CD4-positive, alpha-beta T cell treated with Interleukin-2 at 100 ng/mL for 4 hours (primary cell): ENCODE data around the gene LMX1A.

ENCODE experiments used
- DNase-seq: peaks from one replicate; pipeline ENCODE4 v3.0.0-alpha.2; 2020; ENCODE audit warnings: low spot score

Gene LMX1A

DNA sequence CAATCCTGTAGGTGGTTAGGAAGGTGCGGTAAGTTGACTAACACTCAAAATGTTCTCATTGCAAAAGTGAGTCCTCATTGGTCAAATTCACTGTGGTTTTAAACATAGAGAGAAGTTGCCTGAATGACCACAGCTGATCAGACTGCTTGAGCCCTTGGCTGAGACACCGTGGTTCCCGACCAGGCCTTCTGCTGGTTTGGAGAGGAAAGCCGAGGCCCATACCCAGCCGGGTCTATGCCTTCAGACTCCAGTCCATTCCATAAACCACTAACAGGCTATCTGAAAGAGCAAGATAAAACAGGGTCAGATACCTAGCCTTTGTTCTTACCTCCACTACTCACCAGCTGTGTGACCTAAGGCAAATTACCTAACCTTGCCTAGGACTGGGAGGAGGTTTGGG is 133.9 kb downstream of the LMX1A start:
- no peak for DNase-seq

GRCh38 chr1:165218731-165219130 is 137.8 kb downstream of the LMX1A start:
- DNase-seq = no peak

DNA sequence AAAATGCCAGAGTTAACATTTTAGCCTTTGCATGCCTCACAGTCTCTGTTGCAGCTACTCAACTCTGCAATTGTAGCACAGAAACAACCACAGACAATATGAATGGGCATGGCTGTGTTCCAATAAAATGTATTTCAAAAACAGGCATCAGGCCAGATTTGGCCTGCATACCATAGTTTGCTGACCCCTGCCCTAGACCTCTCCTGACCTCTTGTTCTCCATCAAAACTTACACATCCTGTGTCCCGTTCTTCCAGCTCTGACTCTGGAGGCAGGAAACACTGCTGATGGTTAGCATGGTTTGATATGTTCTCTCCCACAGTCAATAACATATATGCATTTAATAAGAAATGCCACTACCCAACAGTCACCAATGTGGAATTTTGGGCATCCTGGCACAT is 138.6 kb downstream of the LMX1A start:
- no peak for DNase-seq

DNA sequence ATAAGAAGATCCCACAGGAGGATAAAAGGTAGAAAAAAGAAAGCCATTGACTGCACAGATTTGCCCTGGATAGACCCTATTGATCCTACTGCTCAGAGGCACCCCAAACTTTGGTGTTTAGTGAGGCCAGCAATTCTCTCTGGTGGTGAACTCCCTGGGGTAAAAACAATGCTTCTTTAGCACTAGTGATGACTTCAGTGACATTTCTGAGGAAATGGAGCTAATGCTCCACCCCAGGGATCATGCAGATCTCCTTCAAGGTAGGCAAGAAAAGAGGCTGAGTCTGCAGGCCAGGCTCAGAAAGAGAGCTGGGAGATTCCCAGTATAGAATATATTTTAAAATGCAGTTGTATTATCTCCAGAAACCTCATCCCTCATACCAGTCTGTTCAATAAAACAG is 140.3 kb downstream of the LMX1A start:
- DNase-seq = no peak

DNA sequence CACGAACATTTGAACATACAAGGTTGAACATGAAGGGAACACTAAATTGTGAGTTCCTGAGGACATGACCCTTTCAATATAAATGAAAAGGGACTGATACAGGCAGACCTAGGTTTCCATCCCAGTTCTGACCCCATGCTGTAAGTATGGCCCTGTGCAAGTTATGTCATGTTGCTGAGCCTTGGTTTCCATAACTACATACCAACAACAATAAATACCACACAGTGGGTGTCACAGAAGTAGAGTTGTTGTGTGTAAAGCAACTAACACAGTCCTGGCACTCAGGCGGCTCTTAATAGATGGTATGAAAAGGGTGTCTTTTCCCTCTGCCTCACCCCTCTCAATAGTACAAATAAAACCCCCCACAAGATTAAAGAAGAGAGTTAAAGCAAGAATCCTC is 140.8 kb downstream of the LMX1A start:
- no peak for DNase-seq

GRCh38 chr1:165212229-165212628 is 144.3 kb downstream of the LMX1A start:
- no peak for DNase-seq

GRCh38 chr1:165207853-165208515 is 148.5 kb downstream of the LMX1A start:
- DNase-seq = no peak

- no peak for DNase-seq
Measured at GRCh38 chr1:165205145-165205544, 151.4 kb downstream of the LMX1A start.

GRCh38 chr1:165204548-165204947 is 152.0 kb downstream of the LMX1A start:
- no peak for DNase-seq

- no peak for DNase-seq
Measured at GRCh38 chr1:165191087-165191486, 165.4 kb downstream of the LMX1A start.

DNA sequence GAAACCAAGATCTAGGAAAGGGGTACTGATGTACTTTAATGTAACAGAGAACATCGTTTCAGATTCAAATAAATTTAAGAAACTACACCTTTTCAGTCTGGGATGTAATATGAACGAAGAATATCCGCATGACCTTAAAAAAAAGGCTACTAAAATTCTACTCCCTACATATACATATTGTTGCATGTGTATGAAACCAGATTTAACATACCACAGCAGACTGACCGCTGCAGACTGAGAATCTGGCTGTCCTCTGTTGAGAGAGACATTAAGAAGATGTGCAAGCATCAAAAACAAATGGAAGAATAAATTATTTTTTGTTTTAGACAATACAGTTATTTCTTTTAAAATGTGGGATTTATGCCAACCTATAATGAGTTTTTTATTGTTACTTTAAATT is 166.6 kb downstream of the LMX1A start:
- no peak for DNase-seq

DNA sequence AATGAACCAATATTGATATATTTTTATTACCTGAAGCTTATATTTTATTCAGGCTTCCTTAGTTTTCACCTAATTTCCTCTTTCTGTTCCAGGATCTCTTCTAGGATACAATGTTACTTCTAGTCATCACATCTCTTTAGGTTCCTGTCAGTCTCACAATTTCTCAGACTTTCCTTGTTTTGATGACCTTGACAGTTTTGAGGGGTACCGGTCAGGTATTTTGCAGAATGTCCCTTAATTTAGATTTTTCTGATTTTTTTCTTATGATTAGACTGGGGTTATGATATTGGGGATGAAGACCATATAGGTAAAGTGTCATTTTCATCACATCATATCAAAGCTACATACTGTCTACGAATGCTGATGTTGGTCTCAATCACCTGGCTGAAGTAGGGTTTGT is 167.5 kb downstream of the LMX1A start:
- DNase-seq = no peak

DNA sequence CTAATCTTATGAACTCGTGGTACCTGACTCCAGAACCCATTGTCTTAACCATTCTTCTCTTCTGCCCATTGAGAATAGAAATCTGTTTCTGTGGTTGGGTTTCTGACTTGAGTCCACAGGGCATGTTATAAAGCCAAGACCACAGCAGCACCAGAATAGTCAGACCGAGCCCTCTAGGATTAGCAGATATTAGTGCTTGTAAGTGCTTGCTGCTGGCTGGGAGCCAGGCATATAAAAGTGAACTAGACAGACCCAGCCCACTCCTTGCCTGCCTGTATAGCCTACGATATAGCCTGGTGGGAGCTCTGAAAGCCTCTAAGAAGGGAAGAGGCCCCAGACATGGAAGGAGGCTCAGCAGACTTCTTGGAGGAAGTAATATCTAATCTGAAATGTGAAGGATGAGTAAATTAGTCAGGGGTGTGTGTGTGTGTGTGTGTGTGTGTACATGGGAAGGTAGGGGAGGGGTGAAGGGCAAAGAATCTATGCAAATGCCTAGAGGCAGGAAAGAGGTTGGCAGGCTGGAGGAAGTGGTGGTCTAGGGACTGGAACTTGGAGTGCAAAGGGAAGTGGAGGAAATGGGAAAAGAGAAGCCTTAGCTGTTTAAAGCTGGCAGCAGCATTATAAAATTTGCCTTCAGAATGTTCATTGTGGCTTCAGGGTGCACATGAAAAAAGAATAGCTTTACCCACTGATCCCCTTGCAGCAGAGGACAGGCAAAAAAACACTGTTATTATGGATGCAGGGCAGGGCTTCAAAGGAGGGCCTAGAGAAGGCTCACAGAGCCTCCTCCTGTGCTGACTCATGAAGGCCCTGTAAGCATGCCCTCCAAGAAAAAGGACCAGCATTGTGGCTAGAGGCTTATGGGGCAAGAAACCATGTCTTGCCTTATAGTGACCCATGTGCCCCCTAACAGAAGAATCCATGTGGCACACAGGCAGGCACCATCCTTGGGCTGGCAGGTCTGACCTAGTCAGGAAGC is 169.2 kb downstream of the LMX1A start:
- DNase-seq = no peak

- DNase-seq = no peak
Measured at GRCh38 chr1:165185161-165185889, 171.2 kb downstream of the LMX1A start.

DNA sequence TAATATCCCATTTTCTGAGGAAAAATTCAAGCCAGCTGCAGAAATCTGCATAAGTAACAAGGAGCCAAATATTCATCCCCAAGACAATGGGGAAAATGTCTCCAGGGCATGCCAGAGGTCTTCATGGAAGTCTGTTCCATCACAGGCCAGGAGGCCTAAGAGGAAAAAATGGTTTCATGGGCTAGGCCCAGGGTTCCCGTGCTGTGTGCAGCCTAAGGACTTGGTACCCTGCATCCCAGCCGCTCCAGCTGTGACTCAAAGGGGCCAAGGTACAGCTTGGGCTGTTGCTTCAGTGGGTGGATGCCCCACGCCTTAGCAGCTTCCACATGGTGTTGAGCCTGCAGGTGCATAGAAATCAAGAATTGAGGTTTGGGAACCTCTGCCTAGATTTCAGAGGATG is 173.5 kb downstream of the LMX1A start:
- no peak for DNase-seq

DNA sequence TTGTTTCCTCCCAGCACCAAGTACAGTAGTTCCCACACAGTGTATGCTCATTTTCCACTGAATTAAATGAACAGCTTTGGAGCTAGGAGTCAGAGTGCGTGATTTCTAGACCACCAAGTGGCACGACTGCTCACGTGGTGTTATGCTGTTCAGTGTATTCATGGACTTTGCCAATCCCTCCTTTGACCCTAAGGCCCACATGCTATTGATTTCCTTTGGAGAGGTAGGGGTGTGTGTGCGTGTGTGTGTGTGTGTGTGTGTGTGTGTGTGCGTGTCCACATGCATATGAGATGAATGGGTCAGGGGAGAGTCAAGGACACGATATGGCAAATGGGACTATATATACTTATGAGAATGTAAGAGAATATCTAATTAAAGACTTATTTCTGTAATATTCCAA is 177.2 kb downstream of the LMX1A start:
- DNase-seq = no peak

DNA sequence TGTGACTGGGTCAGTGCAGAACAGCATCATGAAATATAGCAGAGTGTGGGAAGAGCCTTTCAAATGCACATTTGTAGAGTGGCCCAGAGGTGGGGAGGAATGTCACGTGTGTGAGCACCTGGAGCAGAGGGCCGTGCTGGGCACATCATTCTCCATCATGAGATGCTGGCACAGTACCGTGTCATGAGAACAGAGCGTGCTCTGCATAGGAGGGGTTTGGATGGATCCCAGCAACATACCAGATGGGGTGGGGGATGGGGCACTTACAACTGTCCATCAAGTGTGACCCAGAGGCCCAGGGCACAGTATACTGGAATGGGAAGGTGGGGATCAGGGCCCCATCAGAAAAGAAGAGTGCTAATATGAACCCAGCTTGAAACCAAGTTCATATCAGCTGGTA is 182.0 kb downstream of the LMX1A start:
- no peak for DNase-seq

DNA sequence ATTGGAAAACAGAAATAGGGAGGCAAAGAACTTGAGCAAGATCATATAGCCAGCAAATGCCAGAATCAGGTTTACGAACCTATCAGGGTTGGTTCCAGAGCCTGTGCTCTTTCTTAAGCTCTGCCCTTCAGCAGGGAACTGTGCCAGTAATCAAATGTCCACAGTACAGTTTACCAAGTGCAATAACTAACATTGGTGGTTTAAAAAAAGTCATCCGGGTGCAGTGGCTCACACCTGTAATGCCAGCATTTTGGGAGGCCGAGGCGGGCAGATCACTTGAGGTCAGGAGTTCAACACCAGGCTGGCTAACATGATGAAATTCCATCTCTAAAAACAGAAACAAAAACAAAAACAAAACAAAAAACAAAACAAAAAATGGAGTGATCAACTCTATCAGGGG is 182.7 kb downstream of the LMX1A start:
- no peak for DNase-seq

- DNase-seq = no peak
Measured at GRCh38 chr1:165173409-165173808, 183.1 kb downstream of the LMX1A start.

- no peak for DNase-seq
Measured at GRCh38 chr1:165172666-165173065, 183.8 kb downstream of the LMX1A start.

DNA sequence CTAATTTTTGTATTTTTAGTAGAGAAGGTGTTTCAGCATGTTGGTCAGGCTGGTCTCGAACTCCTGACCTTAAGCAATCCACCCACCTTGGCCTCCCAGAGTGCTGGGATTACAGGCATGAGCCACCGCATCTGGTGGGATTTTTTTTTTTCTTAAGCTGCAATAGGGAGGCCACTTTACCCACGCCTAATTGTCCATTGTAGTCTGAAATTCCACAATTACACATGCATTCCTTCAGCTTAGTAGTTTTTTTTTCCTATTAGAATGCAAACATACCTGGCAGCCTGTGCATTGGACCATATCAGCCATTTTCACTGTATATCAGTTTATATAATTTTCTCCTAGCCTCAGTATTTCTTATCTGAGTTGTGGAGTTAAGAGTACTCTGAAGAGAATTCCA is 186.8 kb downstream of the LMX1A start:
- no peak for DNase-seq

- DNase-seq = no peak
Measured at GRCh38 chr1:165169028-165169427, 187.5 kb downstream of the LMX1A start.

DNA sequence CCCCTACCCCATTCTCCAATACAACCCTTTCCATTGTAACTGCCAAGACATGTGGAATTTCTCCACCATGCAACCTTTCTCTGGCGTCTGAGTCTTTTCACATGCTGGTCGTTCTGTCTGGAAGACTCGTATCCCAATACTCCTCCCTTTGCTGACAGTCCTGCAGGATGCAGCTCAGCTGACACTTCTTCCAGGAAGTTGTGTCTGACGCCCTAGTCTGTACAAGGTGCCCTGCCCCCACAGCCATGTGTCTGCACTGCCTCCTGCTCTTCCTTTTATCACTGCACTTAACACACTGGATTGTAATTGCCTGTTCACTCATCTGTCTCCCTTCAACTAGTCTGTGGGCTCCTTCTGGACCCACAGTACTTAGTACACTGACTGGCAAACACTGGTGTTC is 188.0 kb downstream of the LMX1A start:
- no peak for DNase-seq
